Measurements from ENCODE around the gene CDKL5. TPM values are rescaled to one million over a fixed set of nuclear protein-coding genes. Genes with fewer than 3 reads are reported as not detected.

Gene CDKL5
- total RNA-seq, 1 experiment from 2014 or later, result 1.2 TPM

GRCh38 chrX:18448416-18448815, 23.0 kb downstream of the CDKL5 start:
- no peak for DNase-seq (ENCODE audit: low read depth, low spot score)
- Histone ChIP-seq H3K27ac (ENCODE audit: low read length) (no peak overlapping the region), H3K36me3 (ENCODE audit: control insufficient read depth, insufficient read depth, low read length) (no peaks in the 10 kb centered on the region), H3K4me1 (ENCODE audit: control insufficient read depth, insufficient read depth, low read length) (no peaks in the 10 kb centered on the region), H3K4me3 (ENCODE audit: low read depth in 2 of 2, low read length in 2 of 2) (no peak overlapping the region), H3K9me3 (ENCODE audit: control insufficient read depth, insufficient read depth, low read depth, low read length) (no peaks in the 10 kb centered on the region), H3K27me3 (ENCODE audit: control insufficient read depth, insufficient read depth, low read length) (no peaks in the 10 kb centered on the region)
- in situ Hi-C loops (cut with HindIII; ENCODE audit: low pct_unique_long_range_greater_than_20kb, low sequenced_read_pairs), result no loop called here
- BruUV-seq (replicated peaks), result no TSS peak
- TF ChIP-seq CTCF (IDR thresholded peaks at IDR 0.05) (no peak), POLR2AphosphoS5 (IDR thresholded peaks at IDR 0.05; ENCODE audit: low read depth, low read length) (no peak), TCF7L2 (IDR thresholded peaks at IDR 0.05; ENCODE audit: low read depth, low read length) (no peak), REST (IDR thresholded peaks at IDR 0.05; ENCODE audit: insufficient read depth in 1 of 2, low read depth in 2 of 2, low read length in 1 of 2) (no peak), SIN3A (IDR thresholded peaks at IDR 0.05; ENCODE audit: borderline replicate concordance, insufficient read depth, low read depth, low read length) (no peak)
- ChIA-PET POLR2A (no interaction called here), CTCF (no interaction called here)
- ATAC-seq, result no peak
- intact Hi-C loops (cut with micrococcal nuclease; ENCODE audit: unreplicated experiment), result no loop called here

GRCh38 chrX:18449236-18449635, 23.8 kb downstream of the CDKL5 start:
- Histone ChIP-seq H3K36me3 (ENCODE audit: control insufficient read depth, insufficient read depth, low read length) (no peaks in the 10 kb centered on the region), H3K4me1 (ENCODE audit: control insufficient read depth, insufficient read depth, low read length) (no peaks in the 10 kb centered on the region), H3K9me3 (ENCODE audit: control insufficient read depth, insufficient read depth, low read depth, low read length) (no peaks in the 10 kb centered on the region), H3K27me3 (ENCODE audit: control insufficient read depth, insufficient read depth, low read length) (no peaks in the 10 kb centered on the region), H3K27ac (ENCODE audit: low read length) (no peak overlapping the region), H3K4me3 (ENCODE audit: low read depth in 2 of 2, low read length in 2 of 2) (no peak overlapping the region)
- no peak for TF ChIP-seq SIN3A (IDR thresholded peaks at IDR 0.05; ENCODE audit: borderline replicate concordance, insufficient read depth, low read depth, low read length)
- TF ChIP-seq REST (IDR thresholded peaks at IDR 0.05; ENCODE audit: insufficient read depth in 1 of 2, low read depth in 2 of 2, low read length in 1 of 2), result no peak
- no peak for TF ChIP-seq CTCF (IDR thresholded peaks at IDR 0.05)
- no peak for TF ChIP-seq TCF7L2 (IDR thresholded peaks at IDR 0.05; ENCODE audit: low read depth, low read length)
- TF ChIP-seq POLR2AphosphoS5 (IDR thresholded peaks at IDR 0.05; ENCODE audit: low read depth, low read length), result no peak
- intact Hi-C loops (cut with micrococcal nuclease; ENCODE audit: unreplicated experiment), result no loop called here
- POLR2A ChIA-PET, result no interaction called here
- no TSS peak for BruUV-seq (replicated peaks)
- DNase-seq (ENCODE audit: low read depth, low spot score) (no peak), ATAC-seq (no peak)
- in situ Hi-C loops (cut with HindIII; ENCODE audit: low pct_unique_long_range_greater_than_20kb, low sequenced_read_pairs), result no loop called here
- CTCF ChIA-PET, result no interaction called here

Data from Panc1 (cell line).